A549 treated with GW870086 at 1 μM for 4 hours (cell line): ENCODE measurements around the gene SIRT6. TPM values are rescaled to one million over a fixed set of nuclear protein-coding genes. Genes with fewer than 3 reads are reported as not detected.

ENCODE experiments used
- total RNA-seq: library from RNA; stranded (reverse); fragments of 200-300 nt; extraction: Qiagen RNA extraction; gene quantifications from 5 replicates; pipeline ENCODE4 v1.2.3, GENCODE V29; 2022; ENCODE audit warnings: low read depth

Gene SIRT6
- total RNA-seq: 27.5 to 37.0 TPM (median 31.9 TPM) in 5 replicates

DNA sequence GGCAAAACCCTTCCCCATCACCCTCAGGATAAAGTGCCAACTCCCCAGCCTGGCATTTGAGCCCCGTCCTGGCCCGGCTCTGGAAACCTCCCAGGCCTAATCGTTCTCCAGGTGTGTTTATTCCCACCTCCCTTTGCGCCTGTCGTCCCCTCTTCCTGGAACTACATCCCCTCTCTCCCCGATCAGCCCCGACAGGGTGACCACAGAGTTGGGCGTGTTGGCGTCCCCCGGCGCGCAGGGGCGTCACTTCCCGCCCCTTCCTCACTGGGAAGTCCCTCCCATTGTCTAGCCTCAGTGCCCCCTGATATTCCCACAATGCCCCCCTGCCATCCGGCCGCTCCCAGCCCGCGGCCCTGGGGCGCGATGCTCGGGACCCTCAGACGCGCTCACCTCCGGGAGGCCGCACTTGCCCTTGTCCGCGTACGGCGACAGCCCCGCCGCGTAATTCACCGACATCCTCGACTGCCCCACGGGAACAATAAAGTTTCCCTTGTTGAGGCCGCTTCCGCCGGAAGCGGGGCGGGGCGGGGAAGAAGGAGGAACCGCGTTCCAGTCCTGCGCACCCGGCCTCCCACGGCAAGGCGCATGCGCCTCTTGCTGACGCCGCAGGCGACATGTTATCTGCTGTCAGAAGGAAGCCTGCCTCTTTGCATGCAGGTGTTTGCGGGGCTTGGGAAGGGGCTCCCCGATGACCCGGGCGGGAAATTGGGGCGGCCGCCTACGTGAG lies at the start of gene SIRT6, which contains the start of gene ANKRD24:
TSS of gene SIRT6 (minus strand) at position 480 of the 727 bp plus-strand sequence. CDS start at position 456, 24 bp downstream.
TSS of gene ANKRD24 (plus strand) at position 606 of the 727 bp plus-strand sequence. CDS start 3,737 bp downstream, outside the sequence.

DNA sequence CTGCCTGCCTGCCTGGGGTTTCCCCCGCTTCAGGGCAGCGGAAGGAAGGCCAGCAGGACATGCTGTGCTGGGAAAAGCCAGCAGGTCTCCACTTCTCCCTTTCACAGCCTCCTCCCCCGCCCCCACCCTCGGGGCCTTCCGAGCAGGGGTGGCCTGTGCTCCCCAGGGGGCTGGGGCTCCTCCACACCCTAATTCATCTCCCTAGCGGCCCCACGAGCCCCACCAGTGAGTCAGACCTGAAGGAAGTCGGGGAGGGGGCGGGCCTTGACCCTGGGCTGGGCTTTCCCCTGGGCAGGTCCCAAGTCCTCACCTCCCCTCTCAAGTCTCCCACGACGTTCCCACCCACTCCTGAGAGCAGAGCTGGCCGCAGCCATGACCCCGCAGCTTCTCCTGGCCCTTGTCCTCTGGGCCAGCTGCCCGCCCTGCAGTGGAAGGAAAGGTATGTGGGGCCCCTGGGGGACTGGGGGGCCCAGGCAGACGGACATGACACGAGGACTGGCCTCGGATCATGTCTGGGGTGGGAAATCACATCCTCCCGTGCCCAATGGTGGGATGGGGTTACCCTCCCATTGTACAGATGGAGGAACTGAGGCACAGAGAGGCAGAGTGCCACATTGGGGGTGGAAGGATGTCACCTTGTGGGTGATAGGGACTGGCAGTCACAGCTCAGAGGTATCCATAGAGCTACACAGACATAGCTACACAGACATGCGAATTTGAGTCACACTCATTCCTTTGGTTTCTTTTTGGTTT lies 47.0 kb upstream of the SIRT6 start, which contains the start of gene EBI3:
TSS of gene EBI3 (plus strand) at position 345 of the 753 bp plus-strand sequence. CDS start at position 373, 28 bp downstream.

Other genes with a start within 250 kb of the SIRT6 start
- not detected in 5 replicates for gene NMRK2, start 249.5 kb downstream of the SIRT6 start, total RNA-seq
- 41.5 to 46.1 TPM (median 43.6 TPM) in 5 replicates for gene DAPK3, start 211.5 kb downstream of the SIRT6 start, total RNA-seq
- 859 to 1,088 TPM (median 1,044 TPM) in 5 replicates for gene EEF2, start 197.1 kb downstream of the SIRT6 start, total RNA-seq
- gene PIAS4, start 174.8 kb downstream of the SIRT6 start, total RNA-seq: 13.7 to 16.9 TPM (median 15.9 TPM) in 5 replicates
- 15.3 to 22.1 TPM (median 20.9 TPM) in 5 replicates for gene ZBTB7A, start 115.7 kb downstream of the SIRT6 start, total RNA-seq
- gene MAP2K2, start 58.4 kb downstream of the SIRT6 start, total RNA-seq: 118 to 168 TPM (median 160 TPM) in 5 replicates
- gene CREB3L3, start 28.9 kb downstream of the SIRT6 start, total RNA-seq: 0.07 to 0.16 TPM (median 0.11 TPM) in 3 of 5 replicates, not detected in the others
- 0.15 to 0.33 TPM (median 0.22 TPM) in 5 replicates for gene ANKRD24, start 126 bp upstream of the SIRT6 start, total RNA-seq
- 2.7 to 4.6 TPM (median 3.1 TPM) in 5 replicates for gene EBI3, start 47.0 kb upstream of the SIRT6 start, total RNA-seq
- gene YJU2, start 64.5 kb upstream of the SIRT6 start, total RNA-seq: 17.6 to 20.8 TPM (median 19.4 TPM) in 5 replicates
- gene SHD, start 96.7 kb upstream of the SIRT6 start, total RNA-seq: not detected in 5 replicates
- not detected in 5 replicates for gene TMIGD2, start 119.8 kb upstream of the SIRT6 start, total RNA-seq
- gene FSD1, start 122.0 kb upstream of the SIRT6 start, total RNA-seq: 6.3 to 9.6 TPM (median 8.5 TPM) in 5 replicates
- not detected in 5 replicates for gene STAP2, start 156.3 kb upstream of the SIRT6 start, total RNA-seq
- gene MPND, start 161.0 kb upstream of the SIRT6 start, total RNA-seq: 5.8 to 12.9 TPM (median 11.1 TPM) in 5 replicates
- 45.6 to 64.3 TPM (median 59.9 TPM) in 5 replicates for gene SH3GL1, start 218.0 kb upstream of the SIRT6 start, total RNA-seq
- gene CHAF1A, start 220.1 kb upstream of the SIRT6 start, total RNA-seq: 18.3 to 21.9 TPM (median 20.8 TPM) in 5 replicates